Liver (tissue), 9 donors: ENCODE results near the gene KBTBD7. TPM values are rescaled to one million over a fixed set of nuclear protein-coding genes. Genes with fewer than 3 reads are reported as not detected.

Source experiments
- DNase-seq: peaks from one replicate; pipeline ENCODE4 v3.0.0-alpha.2; 2017; ENCODE audit warnings: low spot score
- H3K27ac ChIP-seq, 2 donors: one replicate each; pipeline ENCODE4 v1.7.0; 2013; ENCODE audit warnings: inconsistent platforms in 2 of 2, low read length in 2 of 2, control low read depth in 1 of 2, low read depth in 1 of 2, mild to moderate bottlenecking in 1 of 2
- H3K27me3 ChIP-seq, 4 donors: one replicate each; pipeline versions ENCODE4 v1.6.1 to v1.7.0; 2013; ENCODE audit warnings: low read length in 3 of 4, inconsistent platforms in 1 of 4, mild to moderate bottlenecking in 1 of 4, moderate library complexity in 1 of 4; ENCODE audit not compliant: control insufficient read depth in 4 of 4, insufficient read depth in 4 of 4
- H3K36me3 ChIP-seq, 4 donors: one replicate each; pipeline versions ENCODE4 v1.6.1 to v1.7.0; 2013; ENCODE audit warnings: low read length in 3 of 4, mild to moderate bottlenecking in 3 of 4, low read depth in 1 of 4, moderate library complexity in 1 of 4; ENCODE audit not compliant: control insufficient read depth in 4 of 4, insufficient read depth in 3 of 4
- H3K4me1 ChIP-seq, 4 donors: one replicate each; pipeline versions ENCODE4 v1.6.1 to v1.7.0; 2013; ENCODE audit warnings: low read length in 3 of 4, mild to moderate bottlenecking in 3 of 4, moderate library complexity in 1 of 4; ENCODE audit not compliant: control insufficient read depth in 4 of 4, insufficient read depth in 4 of 4
- H3K4me3 ChIP-seq, 3 donors: one replicate each; pipeline versions ENCODE4 v1.6.1 to v1.7.0; 2013; ENCODE audit warnings: low read length in 3 of 3, control low read depth in 1 of 3, low read depth in 1 of 3, mild to moderate bottlenecking in 1 of 3
- H3K9ac ChIP-seq, 2 donors: one replicate each; pipeline ENCODE4 v1.7.0; 2013; ENCODE audit warnings: low read length in 2 of 2, mild to moderate bottlenecking in 2 of 2, moderate library complexity in 2 of 2, control low read depth in 1 of 2, low read depth in 1 of 2
- H3K9me3 ChIP-seq, 4 donors: one replicate each; pipeline versions ENCODE4 v1.6.1 to v1.7.0; 2013; ENCODE audit warnings: low read length in 3 of 4; ENCODE audit not compliant: control insufficient read depth in 4 of 4
- ATF3 ChIP-seq: IDR thresholded peaks from 2 replicates; pipeline ENCODE4 v1.6.1; 2016; ENCODE audit warnings: antibody characterized with exemption
- EGR1 ChIP-seq, 2 donors: IDR thresholded peaks; 2 replicates each; pipeline ENCODE4 v1.6.1; 2016 to 2018; ENCODE audit warnings: antibody characterized with exemption in 2 of 2, low read depth in 2 of 2
- FOXA1 ChIP-seq: IDR thresholded peaks from 2 replicates; pipeline ENCODE4 v1.6.1; 2016; ENCODE audit warnings: antibody characterized with exemption
- FOXA2 ChIP-seq: IDR thresholded peaks from 2 replicates; pipeline ENCODE4 v1.6.1; 2016; ENCODE audit warnings: antibody characterized with exemption
- GABPA ChIP-seq, 2 donors: IDR thresholded peaks in 1 of 2; conservative IDR thresholded peaks in 1 of 2; 2 replicates each; pipeline ENCODE4 v1.6.1; 2016; ENCODE audit warnings: antibody characterized with exemption in 2 of 2, mild to moderate bottlenecking in 1 of 2, moderate library complexity in 1 of 2
- HNF4A ChIP-seq, 2 donors: conservative IDR thresholded peaks; 2 replicates each; pipeline ENCODE4 v1.6.1; 2016; ENCODE audit warnings: antibody characterized with exemption in 2 of 2, mild to moderate bottlenecking in 2 of 2
- HNF4G ChIP-seq: IDR thresholded peaks from 2 replicates; pipeline ENCODE4 v1.6.1; 2016; ENCODE audit warnings: antibody characterized with exemption
- JUND ChIP-seq, 2 donors: IDR thresholded peaks; 2 replicates each; pipeline ENCODE4 v1.6.1; 2016; ENCODE audit warnings: antibody characterized with exemption in 2 of 2
- MAX ChIP-seq: IDR thresholded peaks from 2 replicates; pipeline ENCODE4 v1.6.1; 2016; ENCODE audit warnings: antibody characterized with exemption
- NR2F2 ChIP-seq: IDR thresholded peaks from 2 replicates; pipeline ENCODE4 v1.6.1; 2016; ENCODE audit warnings: antibody characterized with exemption
- RAD21 ChIP-seq, 2 donors: IDR thresholded peaks; 2 replicates each; pipeline ENCODE4 v1.6.1; 2016; ENCODE audit warnings: antibody characterized with exemption in 2 of 2, mild to moderate bottlenecking in 2 of 2
- REST ChIP-seq: IDR thresholded peaks from 2 replicates; pipeline ENCODE4 v1.6.1; 2016; ENCODE audit warnings: antibody characterized with exemption, mild to moderate bottlenecking
- RXRA ChIP-seq, 2 donors: IDR thresholded peaks; 2 replicates each; pipeline ENCODE4 v1.6.1; 2017 to 2018; ENCODE audit warnings: antibody characterized with exemption in 2 of 2, mild to moderate bottlenecking in 1 of 2
- SP1 ChIP-seq: IDR thresholded peaks from 2 replicates; pipeline ENCODE4 v1.6.1; 2018; ENCODE audit warnings: antibody characterized with exemption, mild to moderate bottlenecking
- TAF1 ChIP-seq: conservative IDR thresholded peaks from 2 replicates; pipeline ENCODE4 v1.6.1; 2016; ENCODE audit warnings: antibody characterized with exemption, mild to moderate bottlenecking
- YY1 ChIP-seq: IDR thresholded peaks from 2 replicates; pipeline ENCODE4 v1.6.1; 2016; ENCODE audit warnings: antibody characterized with exemption, mild to moderate bottlenecking
- WGBS: extraction: QIAGEN DNeasy Blood & Tissue Kit; methylation state at CpG from one replicate; pipeline ENCODE4 v1.1.7; 2013; 5-methylcytosine and 5-hydroxymethylcytosine counted together
- polyA plus RNA-seq, 2 donors: library from polyadenylated mRNA; stranded (reverse) in 1 of 2; unstranded in 1 of 2; fragments of 200-250 nt in 1 of 2; fragments of >200 nt in 1 of 2; fragmentation: Nextera tagmentation in 1 of 2; extraction: Ambion mirVana in 1 of 2; gene quantifications; one replicate each; pipeline versions ENCODE4 v1.2.1 to v1.2.3, GENCODE V29; 2013 to 2015
- total RNA-seq, 2 donors: library from RNA; depleted of rRNA; stranded (reverse); fragments of >200 nt; gene quantifications; one replicate each; pipeline ENCODE4 v1.2.3, GENCODE V29; 2014
- TF ChIP-seq, protein P1 (sequence below): fragments of 150-350 bp; IDR thresholded peaks from 2 replicates; pipeline ENCODE4 v1.5.1; 2017; ENCODE audit warnings: improper control_type of control experiment, low read depth, low read length; ENCODE audit not compliant: missing input control
- TF ChIP-seq, protein P2 (sequence below): IDR thresholded peaks from 2 replicates; pipeline ENCODE4 v1.6.1; 2016; ENCODE audit warnings: antibody characterized with exemption
- donor health status: healthy.
- donor health status: healthy.
- donor health status: healthy.
- donor health status: healthy.
- donor health status: healthy.

Gene KBTBD7
- total RNA-seq (10 to 100 TPM in 1 of 2 donors, 1 to 10 TPM in 1; 9.2 to 10.1 TPM), polyA plus RNA-seq (1 to 10 TPM; 3.3 to 4.7 TPM)

DNA sequence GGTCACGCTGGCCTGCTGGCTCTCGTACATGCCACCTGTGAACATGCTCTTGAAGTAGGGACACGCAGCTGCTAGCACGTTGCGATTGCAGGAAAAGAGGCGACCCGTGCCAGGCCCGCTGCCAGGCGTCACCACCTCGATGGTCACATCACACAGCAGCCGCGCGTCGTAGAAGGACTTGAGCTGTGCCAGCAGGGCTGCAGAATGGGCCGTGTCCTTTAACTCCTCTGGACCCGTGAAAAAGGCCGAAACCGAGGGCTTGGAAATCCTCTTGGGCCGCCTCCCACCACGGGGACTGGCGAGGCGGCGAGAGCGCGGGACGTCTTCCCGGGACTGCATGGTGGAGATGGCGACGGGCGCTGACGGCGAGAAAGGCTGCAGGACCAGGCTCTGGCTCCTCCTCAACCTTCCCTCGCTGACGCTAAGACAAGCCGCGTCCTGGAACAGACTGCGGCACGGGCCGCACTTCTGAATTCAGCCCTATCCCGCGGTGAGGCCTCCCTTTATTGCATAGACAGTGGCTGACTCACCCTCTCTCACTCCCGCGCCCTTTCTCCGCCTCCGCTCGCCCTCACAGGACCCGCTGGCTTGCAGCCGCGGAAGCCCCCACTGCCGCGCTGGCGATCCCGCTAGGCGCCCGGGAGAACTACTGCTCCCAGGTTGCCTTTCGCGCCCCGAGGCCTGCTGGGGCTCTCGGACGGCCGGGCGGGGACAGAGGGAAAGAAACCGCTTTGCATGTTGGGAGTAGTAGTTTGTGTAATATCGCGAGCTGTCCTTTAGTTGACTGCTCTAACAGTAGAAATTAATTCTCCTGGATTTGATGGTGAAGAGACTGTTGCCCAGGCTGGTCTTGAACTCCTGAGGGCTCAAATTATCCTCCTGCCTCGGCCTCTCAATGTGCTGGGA is at the start of gene KBTBD7:
TSS of gene KBTBD7 (minus strand) at position 651 of the 906 bp plus-strand sequence. CDS start at position 339, 312 bp downstream.
- WGBS: 8% methylated on average over 66 of the region's 66 CpGs
- peaks cover 5 to 34% (median 18%) of the 10 kb centered on the region in 4 donors for H3K4me1 ChIP-seq
- peak within 1 kb of the TSS; percentile 91 to 98 for H3K27ac ChIP-seq
- no peaks in the 10 kb centered on the region for H3K9me3 ChIP-seq
- peak within 1 kb of the TSS; percentile 80 to 82 for H3K9ac ChIP-seq
- H3K27me3 ChIP-seq: no peaks in the 10 kb centered on the region
- TF ChIP-seq, protein P1, sequence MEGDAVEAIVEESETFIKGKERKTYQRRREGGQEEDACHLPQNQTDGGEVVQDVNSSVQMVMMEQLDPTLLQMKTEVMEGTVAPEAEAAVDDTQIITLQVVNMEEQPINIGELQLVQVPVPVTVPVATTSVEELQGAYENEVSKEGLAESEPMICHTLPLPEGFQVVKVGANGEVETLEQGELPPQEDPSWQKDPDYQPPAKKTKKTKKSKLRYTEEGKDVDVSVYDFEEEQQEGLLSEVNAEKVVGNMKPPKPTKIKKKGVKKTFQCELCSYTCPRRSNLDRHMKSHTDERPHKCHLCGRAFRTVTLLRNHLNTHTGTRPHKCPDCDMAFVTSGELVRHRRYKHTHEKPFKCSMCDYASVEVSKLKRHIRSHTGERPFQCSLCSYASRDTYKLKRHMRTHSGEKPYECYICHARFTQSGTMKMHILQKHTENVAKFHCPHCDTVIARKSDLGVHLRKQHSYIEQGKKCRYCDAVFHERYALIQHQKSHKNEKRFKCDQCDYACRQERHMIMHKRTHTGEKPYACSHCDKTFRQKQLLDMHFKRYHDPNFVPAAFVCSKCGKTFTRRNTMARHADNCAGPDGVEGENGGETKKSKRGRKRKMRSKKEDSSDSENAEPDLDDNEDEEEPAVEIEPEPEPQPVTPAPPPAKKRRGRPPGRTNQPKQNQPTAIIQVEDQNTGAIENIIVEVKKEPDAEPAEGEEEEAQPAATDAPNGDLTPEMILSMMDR: no peak
- TF ChIP-seq REST (peak; percentile 64), HNF4G (no peak), NR2F2 (no peak), EGR1 (IDR thresholded peaks at IDR 0.05; ENCODE audit: low read depth in 2 of 2) (peak in 1 of 2 donors; percentile 68), ATF3 (no peak), YY1 (peak; percentile 90), MAX (no peak), JUND (IDR thresholded peaks at IDR 0.05) (peak; percentile 56 to 88), TAF1 (peak; percentile 69), RAD21 (IDR thresholded peaks at IDR 0.05) (peak; percentile 43 to 54), RXRA (IDR thresholded peaks at IDR 0.05) (no peak), HNF4A (conservative IDR thresholded peaks at IDR 0.05) (peak in 1 of 2 donors; percentile 14), FOXA2 (peak; percentile 53), FOXA1 (peak; percentile 46), SP1 (peak; percentile 51), GABPA (IDR thresholded peaks at IDR 0.05 in 1 of 2, conservative IDR thresholded peaks at IDR 0.05 in 1 of 2) (peak in 1 of 2 donors; percentile 78)
- TF ChIP-seq, protein P2, sequence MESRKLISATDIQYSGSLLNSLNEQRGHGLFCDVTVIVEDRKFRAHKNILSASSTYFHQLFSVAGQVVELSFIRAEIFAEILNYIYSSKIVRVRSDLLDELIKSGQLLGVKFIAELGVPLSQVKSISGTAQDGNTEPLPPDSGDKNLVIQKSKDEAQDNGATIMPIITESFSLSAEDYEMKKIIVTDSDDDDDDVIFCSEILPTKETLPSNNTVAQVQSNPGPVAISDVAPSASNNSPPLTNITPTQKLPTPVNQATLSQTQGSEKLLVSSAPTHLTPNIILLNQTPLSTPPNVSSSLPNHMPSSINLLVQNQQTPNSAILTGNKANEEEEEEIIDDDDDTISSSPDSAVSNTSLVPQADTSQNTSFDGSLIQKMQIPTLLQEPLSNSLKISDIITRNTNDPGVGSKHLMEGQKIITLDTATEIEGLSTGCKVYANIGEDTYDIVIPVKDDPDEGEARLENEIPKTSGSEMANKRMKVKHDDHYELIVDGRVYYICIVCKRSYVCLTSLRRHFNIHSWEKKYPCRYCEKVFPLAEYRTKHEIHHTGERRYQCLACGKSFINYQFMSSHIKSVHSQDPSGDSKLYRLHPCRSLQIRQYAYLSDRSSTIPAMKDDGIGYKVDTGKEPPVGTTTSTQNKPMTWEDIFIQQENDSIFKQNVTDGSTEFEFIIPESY: peak; percentile 99
- peaks cover 0 to 2% (median 0%) of the 10 kb centered on the region in 4 donors for H3K36me3 ChIP-seq
- DNase-seq: peak; percentile 89
- peak within 1 kb of the TSS; percentile 69 to 96 (median 78) for H3K4me3 ChIP-seq
